ENCODE data around the gene GPR32.
"Not testable (repeated sequence)": the region's sequence is repeated elsewhere in the genome, so short reads cannot be mapped to it uniquely, and the experiment has no call there.

Gene GPR32

DNA sequence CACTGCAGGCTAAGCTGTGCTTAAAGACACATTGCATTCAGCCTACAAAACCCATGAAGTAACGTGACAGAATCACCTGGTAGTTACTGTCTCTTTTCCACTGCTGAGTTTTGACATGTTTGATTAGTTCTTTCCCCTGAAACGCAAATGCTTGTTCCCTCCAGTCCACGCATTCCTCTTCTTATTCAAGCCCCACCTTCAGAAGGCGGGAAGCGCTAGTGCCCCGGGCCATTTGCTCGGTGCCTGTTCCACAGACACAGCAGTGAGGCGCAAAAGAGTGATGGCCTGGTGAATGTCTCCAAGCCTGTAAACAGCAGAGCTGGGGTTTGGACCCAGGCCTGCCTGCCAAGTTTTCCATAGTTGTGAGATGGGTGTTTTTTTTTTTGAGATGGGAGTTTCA is 30.8 kb downstream of the GPR32 start:
- DNase-seq (ENCODE audit: low read depth) = no peak

DNA sequence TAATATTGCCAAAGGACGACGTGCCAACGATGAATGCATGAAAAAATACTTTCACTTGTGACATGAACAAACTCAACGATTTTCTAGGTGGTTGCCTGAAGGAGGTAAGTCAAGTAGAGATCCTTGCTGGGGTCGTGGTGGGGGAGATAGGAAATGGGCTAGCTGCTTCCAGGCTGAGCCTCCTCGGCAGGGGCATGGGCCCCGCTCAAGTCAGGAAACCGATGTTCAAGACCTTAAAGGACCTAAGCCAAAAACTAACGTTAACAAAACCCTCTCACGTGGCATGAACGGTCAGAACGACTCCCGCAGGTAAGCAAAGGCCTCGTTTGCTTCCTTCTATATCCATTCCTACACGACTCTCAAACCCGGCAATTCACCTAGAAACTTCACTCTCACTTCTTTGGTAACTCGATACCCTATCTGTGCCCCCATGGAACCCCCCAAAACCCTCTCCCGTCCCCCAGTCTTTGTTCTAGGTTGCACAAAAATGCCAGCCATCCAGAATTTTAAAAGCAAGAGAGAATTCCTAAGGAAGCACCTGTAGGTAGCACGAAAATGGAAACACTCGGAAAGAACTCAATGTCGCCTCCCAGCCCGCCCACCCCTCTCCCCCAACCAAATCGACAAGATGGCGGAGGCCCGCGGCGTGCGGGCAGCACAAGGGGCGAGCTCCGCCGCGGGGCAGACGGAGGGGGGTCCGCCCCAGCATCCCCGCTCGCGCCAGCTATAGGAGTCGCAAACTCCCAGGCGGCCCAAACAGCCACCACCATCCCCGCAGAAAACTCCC is 33.6 kb downstream of the GPR32 start:
- DNase-seq (ENCODE audit: low read depth) = no peak

DNA sequence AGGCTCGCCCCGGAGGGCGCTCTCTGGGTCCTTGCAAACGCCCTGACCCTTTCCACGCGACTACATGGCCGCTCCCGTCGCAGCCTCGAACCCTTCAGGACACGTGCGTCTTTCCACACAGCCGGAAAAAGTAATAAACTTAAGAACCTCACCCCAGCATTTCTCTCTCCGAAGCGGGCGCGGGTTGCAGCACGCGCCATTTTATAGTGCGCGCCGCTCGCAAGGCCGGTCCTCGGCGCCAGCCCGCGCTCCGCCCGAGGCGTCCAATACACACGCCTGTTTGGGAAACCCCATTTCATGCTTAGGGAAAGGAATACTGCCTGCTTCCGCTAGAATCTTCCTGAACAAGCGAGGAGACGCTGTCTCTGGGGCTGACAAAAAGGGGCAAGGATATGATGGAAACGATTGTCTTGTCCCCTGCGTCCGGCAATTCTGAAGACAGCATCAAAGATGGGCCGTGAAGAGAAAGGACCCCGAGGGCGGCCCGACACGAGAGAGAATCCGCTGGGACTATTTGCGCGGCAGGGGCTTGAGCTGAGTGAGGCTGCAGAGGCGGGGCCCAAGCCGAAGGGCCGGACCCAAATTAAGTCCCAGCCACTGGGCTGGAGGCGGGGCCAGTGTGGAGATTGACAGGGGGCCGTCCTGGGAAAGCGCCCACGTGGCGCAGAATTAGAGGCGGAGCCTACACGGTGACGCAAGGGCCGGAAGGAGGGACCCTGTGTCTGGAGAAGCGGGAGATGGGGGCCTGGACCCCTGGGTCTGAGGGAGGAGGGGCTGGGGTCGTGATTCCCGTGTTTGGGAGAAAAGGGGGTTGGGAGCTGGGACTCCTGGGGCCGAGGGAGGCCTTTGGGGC is 34.4 kb downstream of the GPR32 start:
- peak; percentile 94 for DNase-seq (ENCODE audit: low read depth)

DNA sequence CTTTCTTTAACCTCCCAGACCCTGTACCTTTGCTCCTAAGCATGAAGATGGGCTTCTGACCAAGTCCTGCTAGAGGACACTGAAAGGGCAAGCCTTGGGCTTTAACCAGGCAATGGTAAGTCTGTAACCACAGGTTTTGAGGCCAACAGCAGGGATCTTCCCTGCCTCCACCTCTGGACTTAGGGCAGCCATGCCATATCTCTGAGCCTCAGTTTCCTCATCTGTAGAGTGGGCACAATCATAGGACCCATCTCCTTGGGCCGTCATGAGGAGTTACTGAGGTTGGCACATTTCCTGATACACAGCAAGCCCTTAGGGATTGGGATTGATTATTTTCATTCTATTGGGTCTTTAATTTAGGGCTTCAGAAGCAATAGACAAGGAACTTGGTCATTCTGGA is 38.6 kb downstream of the GPR32 start:
- DNase-seq (ENCODE audit: low read depth) = no peak

DNA sequence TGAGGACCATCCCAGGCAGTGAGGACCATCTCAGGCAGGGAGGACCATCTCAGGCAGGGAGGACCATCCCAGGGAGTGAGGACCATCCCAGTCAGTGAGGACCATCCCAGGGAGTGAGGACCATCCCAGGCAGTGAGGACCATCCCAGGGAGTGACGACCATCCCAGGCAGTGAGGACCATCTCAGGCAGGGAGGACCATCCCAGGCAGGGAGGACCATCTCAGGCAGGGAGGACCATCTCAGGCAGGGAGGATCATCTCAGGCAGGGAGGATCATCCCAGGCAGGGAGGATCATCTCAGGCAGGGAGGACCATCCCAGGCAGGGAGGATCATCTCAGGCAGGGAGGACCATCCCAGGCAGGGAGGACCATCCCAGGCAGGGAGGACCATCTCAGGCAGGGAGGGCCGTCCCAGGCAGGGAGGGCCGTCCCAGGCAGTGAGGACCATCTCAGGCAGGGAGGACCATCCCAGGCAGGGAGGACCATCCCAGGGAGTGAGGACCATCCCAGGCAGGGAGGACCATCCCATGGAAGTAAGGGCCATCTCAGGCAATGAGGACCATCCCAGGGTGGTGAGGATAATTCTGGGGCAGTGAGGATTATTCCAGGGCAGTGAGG is 41.5 kb downstream of the GPR32 start:
- not testable (repeated sequence) for DNase-seq (ENCODE audit: low read depth)

DNA sequence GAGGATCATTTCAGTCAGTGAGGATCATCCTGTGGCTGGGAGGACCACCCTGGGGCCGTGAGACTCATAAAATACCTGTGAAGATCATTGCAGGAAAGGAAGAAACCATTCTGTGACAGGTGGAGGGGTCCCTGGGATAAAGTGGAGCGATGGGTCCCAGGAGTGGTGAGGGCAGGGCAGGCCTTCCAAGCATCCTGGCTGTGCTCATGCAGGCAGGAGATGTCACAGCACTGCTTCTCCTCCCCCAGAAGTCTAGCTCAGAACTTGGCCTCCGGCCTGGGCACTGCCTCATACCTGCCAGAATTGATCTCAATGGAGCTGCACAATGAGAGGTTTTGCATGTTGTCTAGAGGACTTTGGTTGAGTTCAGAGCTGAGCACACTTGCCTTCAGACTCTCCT is 42.2 kb downstream of the GPR32 start:
- DNase-seq (ENCODE audit: low read depth) = no peak

DNA sequence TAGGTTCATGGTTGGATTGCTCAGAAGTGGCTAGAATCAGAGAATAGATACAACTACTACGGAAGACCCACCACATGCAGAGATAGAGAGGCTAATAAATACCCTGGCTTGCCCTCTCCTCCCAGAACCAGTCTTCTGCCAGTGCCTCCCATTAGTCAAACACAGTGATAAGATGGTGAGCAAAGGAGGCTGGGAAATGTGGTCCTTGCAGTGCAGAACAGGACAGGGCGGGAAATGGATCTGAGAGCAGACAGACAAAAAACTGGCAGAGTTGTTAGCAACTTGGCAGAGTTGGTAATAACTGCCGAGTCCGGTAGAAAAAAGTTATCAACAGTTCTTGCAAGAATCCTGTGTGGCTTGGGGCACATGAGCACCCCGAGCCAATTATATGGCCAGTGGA is 44.6 kb downstream of the GPR32 start:
- no peak for DNase-seq (ENCODE audit: low read depth)

DNA sequence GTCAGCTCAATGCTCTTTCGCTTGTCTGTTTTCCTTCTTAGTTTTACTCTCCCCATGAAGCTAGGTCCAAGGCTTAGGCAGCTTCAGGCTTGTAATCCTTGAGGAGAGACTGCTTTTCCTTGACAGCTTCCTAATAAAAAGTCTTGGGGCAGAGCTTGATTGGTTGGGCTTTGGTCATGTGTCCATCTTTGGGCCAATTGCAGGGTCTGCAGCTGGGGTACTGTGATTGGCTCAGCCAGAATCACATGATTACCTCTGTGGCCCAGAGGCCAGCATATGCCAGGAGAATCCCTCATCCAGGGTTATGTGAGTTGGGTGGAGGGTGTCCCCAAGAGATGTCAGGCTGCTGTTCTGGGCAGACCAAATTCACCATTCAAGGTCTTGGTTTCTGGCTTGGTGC is 45.2 kb downstream of the GPR32 start:
- no peak for DNase-seq (ENCODE audit: low read depth)

DNA sequence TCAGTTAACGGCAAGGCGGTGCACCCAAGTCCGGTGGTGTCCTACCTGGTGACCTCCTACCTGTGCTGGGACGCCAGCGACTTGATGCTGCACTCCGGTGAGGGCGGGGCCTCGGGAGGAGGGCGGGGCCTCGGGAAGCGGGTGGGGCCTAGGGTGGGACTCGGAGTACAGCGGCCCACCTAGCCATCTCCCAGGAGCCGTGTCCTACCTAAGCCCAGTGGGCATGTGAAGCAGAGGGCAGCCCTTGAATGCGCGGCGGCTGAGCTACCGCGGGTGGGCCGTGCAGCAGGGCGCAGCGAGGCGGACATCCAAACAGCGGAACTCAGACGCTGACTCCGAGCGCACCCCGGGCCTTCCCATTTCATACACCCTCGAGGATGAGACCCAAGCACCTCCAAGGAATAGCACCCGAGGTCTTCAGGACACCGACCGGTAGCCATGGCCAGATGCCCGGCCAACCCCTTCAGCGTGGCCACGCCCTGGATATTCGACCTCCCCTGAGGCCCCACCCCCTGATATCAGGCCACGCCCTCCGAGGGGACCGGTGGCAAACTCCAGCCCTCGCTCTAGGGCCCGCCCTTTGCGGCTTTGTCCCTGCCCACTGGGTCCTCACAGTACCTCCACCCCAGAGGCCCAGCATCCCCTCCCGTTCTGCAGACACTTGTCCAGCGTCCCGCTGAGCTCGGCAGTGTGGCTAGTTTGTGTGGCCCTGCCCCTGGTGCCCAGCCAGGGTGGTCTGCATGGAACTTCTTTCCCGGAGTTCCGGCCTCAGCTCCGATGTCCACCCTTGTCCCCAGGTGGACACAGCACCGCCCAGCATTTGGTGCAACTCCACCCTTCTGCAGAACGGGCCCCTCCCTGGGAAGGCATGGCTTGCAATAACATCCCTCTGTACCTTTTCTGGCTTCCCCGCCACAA is 47.9 kb downstream of the GPR32 start:
- DNase-seq (ENCODE audit: low read depth) = peak; percentile 28

DNA sequence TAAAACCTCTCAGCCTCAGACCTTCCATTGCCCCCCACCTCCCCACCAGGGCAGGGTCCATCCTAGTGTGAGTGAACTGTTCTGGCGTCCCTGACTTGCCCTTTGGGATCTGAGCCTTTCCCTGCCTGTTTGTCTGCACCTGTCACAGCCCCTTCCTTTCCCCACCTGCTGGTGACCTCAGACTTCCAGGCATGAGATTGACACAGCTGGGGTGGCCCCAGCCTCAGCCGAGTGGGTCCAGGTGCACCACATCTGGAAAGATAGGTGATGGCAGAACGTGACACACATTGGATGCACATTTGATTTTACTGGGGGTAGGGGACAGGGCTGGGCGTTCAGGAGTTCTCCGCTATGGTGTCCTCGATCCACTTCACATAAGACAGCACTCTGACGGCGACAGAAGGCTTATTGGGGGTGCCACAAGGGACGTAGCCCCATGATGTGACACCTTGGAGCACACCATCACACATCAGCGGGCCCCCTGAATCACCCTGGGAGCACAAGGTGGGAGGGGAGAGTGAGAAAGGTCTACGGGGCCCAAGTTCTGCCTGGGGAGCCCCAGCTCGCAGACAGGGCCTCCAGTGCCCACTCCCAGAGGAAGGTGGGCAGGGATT is 48.7 kb downstream of the GPR32 start:
- no peak for DNase-seq (ENCODE audit: low read depth)

DNA sequence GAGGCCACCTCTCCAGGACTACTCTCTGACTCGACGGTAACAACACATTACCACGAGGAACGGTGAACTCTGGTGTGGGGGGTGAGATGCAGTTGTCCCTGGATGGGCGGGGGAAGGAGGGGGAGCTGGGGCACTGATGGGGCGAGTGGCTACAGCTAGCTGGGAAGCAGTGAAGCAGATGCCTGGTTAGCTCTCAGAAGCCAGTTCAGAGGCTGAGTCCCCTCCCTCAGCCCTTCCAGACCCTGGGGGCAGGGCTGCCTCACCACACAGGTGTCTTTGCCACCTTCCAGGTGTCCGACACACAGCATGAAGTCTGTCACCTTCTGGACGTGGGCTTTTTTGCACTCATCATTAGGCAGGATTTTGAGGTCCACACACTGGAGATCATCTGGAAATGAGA is 49.4 kb downstream of the GPR32 start:
- no peak for DNase-seq (ENCODE audit: low read depth)

DNA sequence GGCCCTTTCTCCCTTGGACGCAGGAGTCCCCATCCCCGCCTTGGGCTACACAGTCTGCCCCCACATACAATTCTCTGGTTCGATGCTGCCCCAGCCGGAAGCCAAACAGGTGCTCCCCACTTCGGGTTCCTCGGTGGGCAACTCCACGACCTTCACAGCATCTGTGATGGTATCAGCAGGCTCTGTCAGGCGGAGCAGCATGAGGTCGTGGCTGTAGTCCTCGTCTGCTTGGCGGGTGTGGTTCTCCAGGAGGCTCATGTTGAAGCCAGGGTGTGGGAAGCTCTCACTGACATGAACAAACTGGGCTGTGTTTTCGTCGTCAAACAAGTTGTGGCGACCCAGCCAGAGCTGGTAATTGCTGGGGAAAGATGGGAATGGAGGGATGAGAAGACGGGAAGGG is 49.8 kb downstream of the GPR32 start:
- DNase-seq (ENCODE audit: low read depth) = no peak

DNA sequence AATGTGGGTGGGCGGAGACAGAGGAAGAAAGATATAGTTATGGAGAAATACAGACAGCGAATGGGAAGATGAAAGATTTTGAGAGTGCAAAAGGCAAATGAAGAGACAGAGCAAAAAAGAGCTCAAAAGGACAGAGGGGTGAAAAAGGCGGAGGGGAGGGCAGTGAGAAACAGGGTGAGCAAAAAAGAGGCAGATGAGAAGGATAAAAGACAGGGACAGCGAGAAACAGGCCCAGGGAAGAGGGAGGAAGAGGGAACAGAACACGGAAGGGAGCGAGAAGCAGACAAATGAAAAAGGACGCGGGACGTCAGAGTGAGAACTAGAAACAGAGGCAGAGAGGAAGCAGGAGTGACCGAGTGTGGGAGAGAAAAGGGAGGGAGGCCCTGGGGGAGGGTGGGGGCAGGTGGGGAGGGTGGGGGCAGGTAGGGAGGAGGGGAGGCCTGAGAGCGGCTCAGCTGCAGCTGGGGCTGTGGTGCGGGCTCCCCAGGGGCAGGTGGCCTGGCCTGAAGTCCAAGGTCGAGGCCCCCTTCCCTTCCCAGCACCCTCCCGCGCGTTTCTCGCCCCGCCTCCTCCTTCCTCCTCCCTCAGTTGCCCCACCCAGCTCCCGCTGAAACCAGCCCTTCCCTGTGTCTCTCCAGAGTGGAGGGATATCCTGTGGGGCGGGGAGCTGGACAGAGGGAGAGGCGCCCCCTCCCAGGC is 50.4 kb downstream of the GPR32 start:
- no peak for DNase-seq (ENCODE audit: low read depth)

DNA sequence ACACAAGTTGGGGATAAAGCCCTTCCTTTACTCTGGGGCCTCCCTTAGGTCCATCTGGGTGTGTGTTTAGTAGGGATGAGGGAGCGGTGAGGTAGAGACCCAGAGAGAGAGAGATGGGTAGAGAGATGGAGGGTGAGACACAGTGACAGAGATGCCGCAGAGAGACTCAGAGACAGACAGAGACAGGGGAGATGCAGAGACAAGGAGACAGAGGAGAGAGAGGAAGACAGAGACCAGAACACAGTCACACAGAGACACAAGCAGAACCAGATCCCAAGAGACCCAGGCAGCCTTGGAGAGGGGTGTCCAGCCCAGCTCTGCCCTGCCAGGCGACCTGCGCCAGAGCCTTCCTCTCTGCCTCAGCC is 51.0 kb downstream of the GPR32 start:
- no peak for DNase-seq (ENCODE audit: low read depth)
